Measurements from ENCODE around the gene OR13H1.
"Not testable (repeated sequence)": the region's sequence is repeated elsewhere in the genome, so short reads cannot be mapped to it uniquely, and the experiment has no call there.

The OR13H1 gene, protein sequence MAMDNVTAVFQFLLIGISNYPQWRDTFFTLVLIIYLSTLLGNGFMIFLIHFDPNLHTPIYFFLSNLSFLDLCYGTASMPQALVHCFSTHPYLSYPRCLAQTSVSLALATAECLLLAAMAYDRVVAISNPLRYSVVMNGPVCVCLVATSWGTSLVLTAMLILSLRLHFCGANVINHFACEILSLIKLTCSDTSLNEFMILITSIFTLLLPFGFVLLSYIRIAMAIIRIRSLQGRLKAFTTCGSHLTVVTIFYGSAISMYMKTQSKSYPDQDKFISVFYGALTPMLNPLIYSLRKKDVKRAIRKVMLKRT

DNA sequence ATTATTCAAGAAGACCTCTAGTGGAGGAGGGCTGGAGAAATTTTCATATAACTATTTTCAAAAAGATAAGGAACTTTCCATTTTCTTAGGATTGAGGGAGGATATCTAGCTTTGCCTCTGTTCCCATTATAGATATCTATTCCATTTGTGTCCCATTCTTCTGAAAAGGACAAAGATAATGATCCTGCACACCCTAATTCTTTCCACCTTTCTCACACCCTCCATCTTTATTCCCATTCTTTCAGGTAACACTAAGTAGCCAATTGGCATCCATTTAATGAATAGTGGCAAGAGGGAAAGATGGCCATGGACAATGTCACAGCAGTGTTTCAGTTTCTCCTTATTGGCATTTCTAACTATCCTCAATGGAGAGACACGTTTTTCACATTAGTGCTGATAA lies at the start of gene OR13H1:
TSS of gene OR13H1 (plus strand) at position 301 of the 400 bp plus-strand sequence. CDS start at position 301, 0 bp downstream.
- no peaks in the 10 kb centered on the region for H3K9me3 Mint-ChIP-seq
- no peaks in the 10 kb centered on the region for H3K27me3 Mint-ChIP-seq
- H3K36me3 Mint-ChIP-seq (ENCODE audit: low read depth): no peaks in the 10 kb centered on the region
- no peak within 1 kb of the TSS for H3K27ac Mint-ChIP-seq
- no peak within 1 kb of the TSS for H3K4me3 Mint-ChIP-seq
- H3K4me1 Mint-ChIP-seq (ENCODE audit: low read depth): no peaks in the 10 kb centered on the region

DNA sequence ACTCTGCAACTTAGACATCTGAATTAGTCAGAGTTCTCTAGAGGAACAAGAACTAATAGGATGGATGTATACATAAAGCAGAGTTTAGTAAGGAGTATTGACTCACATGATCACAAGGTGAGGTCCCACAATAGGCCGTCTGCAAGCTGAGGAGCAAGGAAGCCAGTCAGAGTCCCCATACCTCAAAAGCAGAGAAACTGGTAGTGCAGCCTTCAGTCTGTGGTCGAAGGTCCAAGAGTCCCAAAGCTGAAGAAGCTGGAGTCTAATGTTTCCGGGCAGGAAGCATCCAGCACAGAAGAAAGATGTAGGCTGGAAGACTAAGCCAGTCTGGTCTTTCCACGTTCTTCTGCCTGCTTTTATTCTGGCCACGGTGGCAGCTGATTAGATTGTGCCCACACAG lies 42.3 kb upstream of the OR13H1 start:
- not testable (repeated sequence) for H3K4me1 Mint-ChIP-seq (ENCODE audit: low read depth); H3K36me3 Mint-ChIP-seq (ENCODE audit: low read depth); H3K27me3 Mint-ChIP-seq; H3K4me3 Mint-ChIP-seq; H3K9me3 Mint-ChIP-seq; H3K27ac Mint-ChIP-seq

DNA sequence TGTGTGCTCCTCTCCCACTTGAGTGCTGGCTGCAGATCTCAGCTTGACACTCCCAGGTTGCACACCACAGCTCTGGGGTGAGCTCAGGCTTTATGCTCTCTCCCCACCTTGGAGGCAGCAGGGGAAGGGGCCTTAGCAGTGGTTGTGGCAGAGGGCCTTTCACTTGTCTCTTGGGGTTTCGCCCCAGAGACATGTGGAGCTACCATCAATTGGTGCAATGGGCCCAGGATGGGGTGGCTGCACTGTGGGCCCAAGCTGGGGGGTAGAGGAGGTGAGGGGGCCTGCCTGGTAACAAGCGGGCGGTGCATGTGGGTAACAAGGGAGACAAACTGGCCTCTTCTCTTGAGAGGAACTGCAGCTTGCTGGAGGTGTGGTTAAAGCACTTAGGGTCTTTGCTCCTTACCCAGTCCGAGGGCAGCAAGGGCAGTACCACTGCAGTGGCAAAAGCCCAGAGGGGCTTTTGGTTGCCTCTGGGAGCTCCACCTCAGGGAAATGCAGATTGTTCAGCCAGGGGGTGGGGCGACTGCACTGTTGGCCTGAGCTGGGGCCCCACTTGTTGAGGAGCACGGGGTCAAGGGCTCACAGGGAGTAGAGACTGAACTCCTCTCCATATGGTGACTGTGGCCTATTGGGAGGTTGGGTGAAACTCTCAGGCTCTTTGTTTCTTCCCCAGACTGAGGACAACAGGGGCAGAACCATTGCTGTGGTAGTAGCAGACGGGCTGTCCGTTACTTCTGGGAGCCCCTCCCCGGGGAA lies 30.5 kb upstream of the OR13H1 start:
- H3K4me1 Mint-ChIP-seq (ENCODE audit: low read depth): no peaks in the 10 kb centered on the region
- no peaks in the 10 kb centered on the region for H3K36me3 Mint-ChIP-seq (ENCODE audit: low read depth)
- no peaks in the 10 kb centered on the region for H3K9me3 Mint-ChIP-seq
- no peaks in the 10 kb centered on the region for H3K27me3 Mint-ChIP-seq
- no peak overlapping the region for H3K27ac Mint-ChIP-seq
- H3K4me3 Mint-ChIP-seq: no peak overlapping the region

DNA sequence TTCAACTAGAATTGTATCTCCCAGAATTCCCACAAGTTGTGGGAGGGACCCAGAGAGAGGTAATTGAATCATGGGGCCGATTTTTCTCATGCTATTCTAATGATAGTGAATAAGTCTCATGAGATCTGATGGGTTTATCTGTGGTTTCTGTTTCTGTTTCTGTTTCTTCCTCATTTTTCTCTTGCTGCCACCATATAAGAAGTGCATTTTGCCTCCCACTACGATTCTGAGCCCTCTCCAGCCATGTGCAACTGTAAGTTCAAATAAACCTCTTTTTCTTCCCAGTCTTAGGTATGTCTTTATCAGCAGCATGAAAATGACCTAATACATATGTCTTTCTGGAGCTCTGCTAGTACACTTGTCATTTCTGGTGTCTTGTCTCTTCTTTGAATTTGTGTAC lies 22.1 kb upstream of the OR13H1 start:
- no peak overlapping the region for H3K27ac Mint-ChIP-seq
- H3K4me3 Mint-ChIP-seq: no peak overlapping the region
- H3K27me3 Mint-ChIP-seq: no peaks in the 10 kb centered on the region

GRCh38 chrX:131544218-131544617 lies 344 bp downstream of the OR13H1 start:
- no peak overlapping the region for H3K27ac Mint-ChIP-seq
- H3K9me3 Mint-ChIP-seq: no peaks in the 10 kb centered on the region
- H3K4me3 Mint-ChIP-seq: no peak overlapping the region
- H3K4me1 Mint-ChIP-seq (ENCODE audit: low read depth): no peaks in the 10 kb centered on the region
- no peaks in the 10 kb centered on the region for H3K36me3 Mint-ChIP-seq (ENCODE audit: low read depth)
- H3K27me3 Mint-ChIP-seq: no peaks in the 10 kb centered on the region

More for the DNA sequence above, 22.1 kb upstream of the OR13H1 start:
- H3K36me3 Mint-ChIP-seq (ENCODE audit: low read depth): no peaks in the 10 kb centered on the region
- no peaks in the 10 kb centered on the region for H3K9me3 Mint-ChIP-seq
- no peaks in the 10 kb centered on the region for H3K4me1 Mint-ChIP-seq (ENCODE audit: low read depth)

- no peaks in the 10 kb centered on the region for H3K4me1 Mint-ChIP-seq (ENCODE audit: low read depth)
- no peak overlapping the region for H3K4me3 Mint-ChIP-seq
- H3K27me3 Mint-ChIP-seq: no peaks in the 10 kb centered on the region
- no peak overlapping the region for H3K27ac Mint-ChIP-seq
- no peaks in the 10 kb centered on the region for H3K36me3 Mint-ChIP-seq (ENCODE audit: low read depth)
- H3K9me3 Mint-ChIP-seq: no peaks in the 10 kb centered on the region
Measured at GRCh38 chrX:131549011-131549410, 5.1 kb downstream of the OR13H1 start.

DNA sequence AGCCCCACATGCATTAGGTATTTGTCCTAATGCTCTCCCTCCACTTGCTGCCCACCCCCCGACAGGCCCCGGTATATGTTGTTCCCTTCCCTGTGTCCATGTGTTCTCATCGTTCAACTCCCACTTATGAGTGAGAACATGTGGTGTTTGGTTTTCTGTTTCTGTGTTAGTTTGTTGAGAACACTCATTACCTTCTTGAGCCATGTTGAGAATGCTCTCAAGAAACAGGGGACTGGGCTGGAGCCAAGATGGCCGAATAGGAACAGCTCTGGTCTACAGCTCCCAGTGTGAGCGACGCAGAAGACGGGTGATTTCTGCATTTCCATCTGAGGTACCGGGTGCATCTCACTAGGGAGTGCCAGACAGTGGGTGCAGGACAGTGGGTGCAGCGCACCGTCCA lies 8.6 kb downstream of the OR13H1 start:
- H3K4me3 Mint-ChIP-seq; H3K36me3 Mint-ChIP-seq (ENCODE audit: low read depth); H3K9me3 Mint-ChIP-seq; H3K4me1 Mint-ChIP-seq (ENCODE audit: low read depth); H3K27me3 Mint-ChIP-seq; H3K27ac Mint-ChIP-seq: not testable (repeated sequence)

GRCh38 chrX:131558562-131558961 lies 14.7 kb downstream of the OR13H1 start:
- Mint-ChIP-seq H3K36me3 (ENCODE audit: low read depth) (no peaks in the 10 kb centered on the region), H3K4me1 (ENCODE audit: low read depth) (no peaks in the 10 kb centered on the region), H3K4me3 (no peak overlapping the region), H3K9me3 (no peaks in the 10 kb centered on the region), H3K27me3 (no peaks in the 10 kb centered on the region), H3K27ac (no peak overlapping the region)

GRCh38 chrX:131564553-131565229 lies 20.8 kb downstream of the OR13H1 start:
- H3K4me1 Mint-ChIP-seq (ENCODE audit: low read depth): no peaks in the 10 kb centered on the region
- no peak overlapping the region for H3K4me3 Mint-ChIP-seq
- H3K27ac Mint-ChIP-seq: no peak overlapping the region
- H3K9me3 Mint-ChIP-seq: no peaks in the 10 kb centered on the region
- no peaks in the 10 kb centered on the region for H3K36me3 Mint-ChIP-seq (ENCODE audit: low read depth)
- no peaks in the 10 kb centered on the region for H3K27me3 Mint-ChIP-seq

- Mint-ChIP-seq H3K27ac (no peak overlapping the region), H3K4me3 (no peak overlapping the region), H3K4me1 (ENCODE audit: low read depth) (no peaks in the 10 kb centered on the region), H3K27me3 (no peaks in the 10 kb centered on the region), H3K36me3 (ENCODE audit: low read depth) (no peaks in the 10 kb centered on the region), H3K9me3 (no peaks in the 10 kb centered on the region)
Measured at GRCh38 chrX:131565909-131566308, 22.0 kb downstream of the OR13H1 start.

DNA sequence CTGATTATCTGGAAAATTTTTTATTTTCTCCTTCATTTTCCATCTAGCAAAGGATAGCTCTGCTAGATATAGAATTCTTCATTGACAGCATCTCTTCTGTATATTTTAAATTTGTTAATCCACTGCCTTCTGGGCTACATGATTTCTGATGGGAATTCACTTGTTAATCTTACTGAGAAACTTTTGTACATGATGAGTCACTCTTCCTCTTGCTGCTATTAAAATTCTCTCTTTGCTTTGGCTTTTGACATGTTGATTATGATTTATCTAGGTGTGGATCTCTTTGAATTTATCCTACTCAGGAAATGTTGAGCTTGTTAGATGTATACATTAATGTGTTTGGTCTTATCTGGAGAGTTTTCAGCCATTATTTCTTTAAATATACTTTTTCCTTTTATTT lies 27.5 kb downstream of the OR13H1 start:
- Mint-ChIP-seq H3K4me3 (no peak overlapping the region), H3K27me3 (peaks cover 7% of the 10 kb centered on the region), H3K36me3 (ENCODE audit: low read depth) (no peaks in the 10 kb centered on the region)

GRCh38 chrX:131572372-131573014 lies 28.6 kb downstream of the OR13H1 start:
- Mint-ChIP-seq H3K27ac (no peak overlapping the region), H3K27me3 (peaks cover 7% of the 10 kb centered on the region), H3K9me3 (no peaks in the 10 kb centered on the region), H3K36me3 (ENCODE audit: low read depth) (no peaks in the 10 kb centered on the region), H3K4me1 (ENCODE audit: low read depth) (no peaks in the 10 kb centered on the region), H3K4me3 (no peak overlapping the region)

More for the DNA sequence above, 27.5 kb downstream of the OR13H1 start:
- H3K27ac Mint-ChIP-seq: no peak overlapping the region
- no peaks in the 10 kb centered on the region for H3K4me1 Mint-ChIP-seq (ENCODE audit: low read depth)
- H3K9me3 Mint-ChIP-seq: no peaks in the 10 kb centered on the region

GRCh38 chrX:131577413-131577812 lies 33.5 kb downstream of the OR13H1 start:
- Mint-ChIP-seq H3K27me3 (peaks cover 7% of the 10 kb centered on the region), H3K4me1 (ENCODE audit: low read depth) (no peaks in the 10 kb centered on the region), H3K27ac (no peak overlapping the region), H3K4me3 (no peak overlapping the region), H3K36me3 (ENCODE audit: low read depth) (no peaks in the 10 kb centered on the region), H3K9me3 (no peaks in the 10 kb centered on the region)

- H3K36me3 Mint-ChIP-seq (ENCODE audit: low read depth): no peaks in the 10 kb centered on the region
- H3K27me3 Mint-ChIP-seq: peaks cover 7% of the 10 kb centered on the region
- H3K9me3 Mint-ChIP-seq: no peaks in the 10 kb centered on the region
- H3K4me1 Mint-ChIP-seq (ENCODE audit: low read depth): no peaks in the 10 kb centered on the region
- no peak overlapping the region for H3K4me3 Mint-ChIP-seq
- H3K27ac Mint-ChIP-seq: no peak overlapping the region
Measured at GRCh38 chrX:131577999-131578734, 34.3 kb downstream of the OR13H1 start.
